Measurements from ENCODE around the gene NBPF1. TPM values are rescaled to one million over a fixed set of nuclear protein-coding genes. Genes with fewer than 3 reads are reported as not detected.
"Not testable (repeated sequence)": the region's sequence is repeated elsewhere in the genome, so short reads cannot be mapped to it uniquely, and the experiment has no call there.

Gene NBPF1
- total RNA-seq, 1 experiment from 2014 or later = 45.4 TPM

GRCh38 chr1:16609761-16610160, 3.6 kb downstream of the NBPF1 start:
- H3K27me3 ChIP-seq (ENCODE audit: insufficient read depth, low read depth); H2AFZ ChIP-seq; BruUV-seq (replicated peaks); H3K4me3 ChIP-seq; H4K20me1 ChIP-seq (ENCODE audit: insufficient read depth); H3F3A ChIP-seq (ENCODE audit: insufficient read depth, low read depth); H3K9me3 ChIP-seq (ENCODE audit: insufficient read depth, low read depth); H3K27ac ChIP-seq; POLR2A ChIA-PET (ENCODE audit: unreplicated experiment); intact Hi-C loops (cut with micrococcal nuclease; ENCODE audit: unreplicated experiment); H3K9me2 ChIP-seq (ENCODE audit: insufficient read depth); H3K36me3 ChIP-seq (ENCODE audit: low read depth); H3K4me2 ChIP-seq: not testable (repeated sequence)
- Histone ChIP-seq H3K4me1 (replicated peaks; ENCODE audit: insufficient read depth) (peaks cover 18% of the 10 kb centered on the region), H3K79me2 (ENCODE audit: low read depth) (peaks cover 33% of the 10 kb centered on the region)
- CTCF ChIA-PET = interaction anchor here (0.7 kb wide), 1 partner anchor 949 kb away, joined by 5 read pairs; no protein-coding TSS in a partner anchor
- peak in 1 of 2 experiments; percentile 0 for DNase-seq

- Histone ChIP-seq H2AFZ (no peak overlapping the region), H3K27me3 (ENCODE audit: insufficient read depth, low read depth) (no peaks in the 10 kb centered on the region), H3F3A (ENCODE audit: insufficient read depth, low read depth) (no peaks in the 10 kb centered on the region), H3K4me2 (no peak overlapping the region), H3K9me3 (ENCODE audit: insufficient read depth, low read depth) (no peaks in the 10 kb centered on the region), H3K27ac (no peak overlapping the region), H3K4me3 (no peak overlapping the region), H3K9me2 (ENCODE audit: insufficient read depth) (no peaks in the 10 kb centered on the region), H3K36me3 (ENCODE audit: low read depth) (no peaks in the 10 kb centered on the region), H4K20me1 (ENCODE audit: insufficient read depth) (no peaks in the 10 kb centered on the region), H3K79me2 (ENCODE audit: low read depth) (peaks cover 33% of the 10 kb centered on the region), H3K4me1 (replicated peaks; ENCODE audit: insufficient read depth) (peaks cover 14% of the 10 kb centered on the region)
- no peak for TF ChIP-seq CTCF (conservative IDR thresholded peaks at IDR 0.05)
- TF ChIP-seq EZH2 (IDR thresholded peaks at IDR 0.05; ENCODE audit: low read depth) = no peak
- no TSS peak for BruUV-seq (replicated peaks)
- peak in 1 of 2 experiments; percentile 30 for DNase-seq
- intact Hi-C loops (cut with micrococcal nuclease; ENCODE audit: unreplicated experiment) = no loop called here
- ChIA-PET CTCF (interaction anchor here (0.7 kb wide), 1 partner anchor 950 kb away, joined by 5 read pairs; no protein-coding TSS in a partner anchor), POLR2A (ENCODE audit: unreplicated experiment) (interaction anchor here (0.6 kb wide), 1 partner anchor 1110 kb away, joined by 4 read pairs; no protein-coding TSS in a partner anchor)
Observed at GRCh38 chr1:16608838-16609560, 4.4 kb downstream of the NBPF1 start.

DNA sequence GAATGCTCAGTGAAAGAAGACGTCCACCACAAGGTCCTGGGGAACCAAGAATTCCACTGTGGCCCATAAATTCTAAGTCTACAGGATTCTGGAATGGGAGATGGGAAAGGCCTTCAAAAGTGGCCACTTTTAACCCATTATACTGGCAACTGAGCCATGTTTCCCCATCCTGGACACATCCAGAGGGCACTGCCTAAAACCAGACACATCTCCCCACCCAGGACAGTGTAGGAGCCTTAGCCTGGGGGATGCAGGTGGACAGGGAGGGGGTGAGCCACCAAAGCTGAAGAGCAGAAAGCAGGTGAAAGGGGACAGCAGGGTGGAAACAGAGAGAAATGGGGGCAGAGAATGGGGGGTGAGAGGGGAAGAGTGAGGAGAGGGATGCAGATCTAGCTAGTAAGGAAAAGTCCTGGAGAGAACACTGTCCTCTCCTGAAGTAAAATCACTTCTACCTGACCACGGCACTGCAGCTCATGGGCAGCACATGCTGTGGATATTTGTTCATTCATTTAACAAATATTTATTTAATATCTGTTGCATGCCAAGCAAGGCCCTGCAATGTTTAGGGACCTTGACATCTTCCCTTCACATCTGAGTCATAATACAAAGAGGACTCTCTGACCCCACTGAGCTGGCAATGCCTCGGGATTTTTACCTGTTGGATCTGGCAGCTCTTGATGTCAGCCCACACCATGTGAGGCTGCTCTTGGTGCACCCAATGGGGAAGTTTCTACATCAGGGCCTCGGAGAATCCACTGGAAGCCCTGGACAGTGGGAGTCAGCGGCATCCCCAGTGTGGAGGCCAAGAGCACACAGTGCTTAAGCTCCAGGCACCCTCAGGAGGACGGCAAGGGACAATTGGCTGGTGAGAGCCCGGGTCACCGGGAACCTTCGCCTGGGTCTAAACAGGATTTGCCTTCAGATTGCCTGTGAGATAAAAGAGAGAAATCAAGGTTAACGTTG, 5.2 kb downstream of the NBPF1 start:
- POLR2A ChIA-PET (ENCODE audit: unreplicated experiment); CTCF ChIA-PET; H3K4me2 ChIP-seq: not testable (repeated sequence)

GRCh38 chr1:16607433-16607851, 5.9 kb downstream of the NBPF1 start:
- no peaks in the 10 kb centered on the region for H3K36me3 ChIP-seq (ENCODE audit: low read depth)
- POLR2A ChIA-PET (ENCODE audit: unreplicated experiment) = no interaction called here
- H3K4me3 ChIP-seq = no peak overlapping the region
- intact Hi-C loops (cut with micrococcal nuclease; ENCODE audit: unreplicated experiment) = no loop called here
- H3K27ac ChIP-seq = no peak overlapping the region
- no peaks in the 10 kb centered on the region for H3K9me2 ChIP-seq (ENCODE audit: insufficient read depth)
- no peak overlapping the region for H2AFZ ChIP-seq
- H3F3A ChIP-seq (ENCODE audit: insufficient read depth, low read depth) = no peaks in the 10 kb centered on the region
- no peaks in the 10 kb centered on the region for H3K9me3 ChIP-seq (ENCODE audit: insufficient read depth, low read depth)
- TF ChIP-seq CTCF (conservative IDR thresholded peaks at IDR 0.05) (no peak), EZH2 (IDR thresholded peaks at IDR 0.05; ENCODE audit: low read depth) (no peak)
- no peak overlapping the region for H3K4me2 ChIP-seq
- peaks cover 15% of the 10 kb centered on the region for H3K4me1 ChIP-seq (replicated peaks; ENCODE audit: insufficient read depth)
- no TSS peak for BruUV-seq (replicated peaks)
- CTCF ChIA-PET = no interaction called here
- no peaks in the 10 kb centered on the region for H4K20me1 ChIP-seq (ENCODE audit: insufficient read depth)
- peak in 1 of 2 experiments; percentile 21 for DNase-seq
- H3K27me3 ChIP-seq (ENCODE audit: insufficient read depth, low read depth) = no peaks in the 10 kb centered on the region
- peaks cover 30% of the 10 kb centered on the region for H3K79me2 ChIP-seq (ENCODE audit: low read depth)

More for the DNA sequence above, 5.2 kb downstream of the NBPF1 start:
- H2AFZ ChIP-seq; H3K9me3 ChIP-seq (ENCODE audit: insufficient read depth, low read depth); H3K27ac ChIP-seq; BruUV-seq (replicated peaks); intact Hi-C loops (cut with micrococcal nuclease; ENCODE audit: unreplicated experiment); H3K27me3 ChIP-seq (ENCODE audit: insufficient read depth, low read depth); H4K20me1 ChIP-seq (ENCODE audit: insufficient read depth); H3K9me2 ChIP-seq (ENCODE audit: insufficient read depth); H3K4me3 ChIP-seq; H3K36me3 ChIP-seq (ENCODE audit: low read depth); H3F3A ChIP-seq (ENCODE audit: insufficient read depth, low read depth): not testable (repeated sequence)
- Histone ChIP-seq H3K79me2 (ENCODE audit: low read depth) (peaks cover 33% of the 10 kb centered on the region), H3K4me1 (replicated peaks; ENCODE audit: insufficient read depth) (peaks cover 11% of the 10 kb centered on the region)
- DNase-seq = peak in 1 of 2 experiments; percentile 35

GRCh38 chr1:16606666-16607432, 6.5 kb downstream of the NBPF1 start:
- BruUV-seq (replicated peaks); H2AFZ ChIP-seq; H3K9me3 ChIP-seq (ENCODE audit: insufficient read depth, low read depth); POLR2A ChIA-PET (ENCODE audit: unreplicated experiment); H3K4me3 ChIP-seq; H3K27me3 ChIP-seq (ENCODE audit: insufficient read depth, low read depth); H3K36me3 ChIP-seq (ENCODE audit: low read depth); CTCF ChIA-PET; H4K20me1 ChIP-seq (ENCODE audit: insufficient read depth); H3K9me2 ChIP-seq (ENCODE audit: insufficient read depth); intact Hi-C loops (cut with micrococcal nuclease; ENCODE audit: unreplicated experiment); H3K4me2 ChIP-seq; H3K27ac ChIP-seq; H3K4me1 ChIP-seq (replicated peaks; ENCODE audit: insufficient read depth); H3F3A ChIP-seq (ENCODE audit: insufficient read depth, low read depth): not testable (repeated sequence)
- peak in 1 of 2 experiments; percentile 17 for DNase-seq
- peaks cover 24% of the 10 kb centered on the region for H3K79me2 ChIP-seq (ENCODE audit: low read depth)

All from PC-9 (cell line).